HEK293 (cell line): Measurements from ENCODE around the gene GALNTL6.

Source experiments
- CTCF ChIA-PET: fragments of 350-600 bp; formaldehyde crosslinking; extraction: SDS; loops from one replicate; lab custom pipeline; 2021; ENCODE audit warnings: antibody characterized with exemption; lab: Yijun Ruan, JAX
- POLR2A ChIA-PET: fragments of 300-600 bp; formaldehyde crosslinking; extraction: SDS; loops from one replicate; lab custom pipeline; 2020; ENCODE audit warnings: antibody characterized with exemption, inconsistent platforms; lab: Yijun Ruan, JAX
- H3K27ac ChIP-seq: fragments of 200-500 bp; sonication (Bioruptor generic); 2 replicates; pipeline ENCODE4 v1.5.1; 2014; ENCODE audit warnings: low read depth, low read length, control low read depth, inconsistent platforms; ENCODE audit errors: extremely low read depth
- H3K36me3 ChIP-seq, 2 experiments: fragments of 200-500 bp in 1 of 2; sonication (Bioruptor generic) in 1 of 2; 1 replicate in 1 of 2; 2 replicates in 1 of 2; pipeline ENCODE4 v1.5.1; 2014 to 2017; ENCODE audit warnings: inconsistent platforms in 2 of 2, low read length in 2 of 2; ENCODE audit not compliant: control insufficient read depth in 2 of 2, insufficient read depth in 1 of 2
- H3K4me1 ChIP-seq: fragments of 200-500 bp; sonication (Bioruptor generic); 2 replicates; pipeline ENCODE4 v1.5.1; 2014; ENCODE audit warnings: mild to moderate bottlenecking, low read length, inconsistent platforms; ENCODE audit not compliant: control insufficient read depth, insufficient read depth
- H3K4me3 ChIP-seq: 2 replicates; pipeline ENCODE4 v1.5.1; 2011; ENCODE audit warnings: low read depth, mild to moderate bottlenecking, control low read depth, low read length, moderate library complexity
- H3K9me3 ChIP-seq: fragments of 200-500 bp; sonication (Bioruptor generic); 2 replicates; pipeline ENCODE4 v1.5.1; 2014; ENCODE audit warnings: low read depth, low read length, inconsistent platforms; ENCODE audit not compliant: control insufficient read depth, insufficient read depth
- BCL11A ChIP-seq: fragments of 450-650 bp; formaldehyde crosslinking; IDR thresholded peaks from 2 replicates; pipeline ENCODE4 v1.5.1; 2016; ENCODE audit warnings: low read depth, missing biosample characterization, missing genetic modification characterization
- BCL6B ChIP-seq: fragments of 450-650 bp; formaldehyde crosslinking; IDR thresholded peaks from 2 replicates; pipeline ENCODE4 v1.5.1; 2017; ENCODE audit warnings: missing biosample characterization, missing genetic modification characterization
- GFI1B ChIP-seq: fragments of 450-650 bp; formaldehyde crosslinking; IDR thresholded peaks from 2 replicates; pipeline ENCODE4 v1.5.1; 2016; ENCODE audit warnings: missing biosample characterization, missing genetic modification characterization
- HOXD13 ChIP-seq: sonication (generic); formaldehyde crosslinking; IDR thresholded peaks from 2 replicates; pipeline ENCODE4 v1.8.0; 2022; ENCODE audit warnings: missing genetic modification reagents, borderline replicate concordance
- PRDM6 ChIP-seq: fragments of 450-650 bp; formaldehyde crosslinking; IDR thresholded peaks from 2 replicates; pipeline ENCODE4 v1.5.1; 2017; ENCODE audit warnings: missing biosample characterization, missing genetic modification characterization
- SCRT1 ChIP-seq: fragments of 450-650 bp; formaldehyde crosslinking; IDR thresholded peaks from 2 replicates; pipeline ENCODE4 v1.5.1; 2016; ENCODE audit warnings: missing biosample characterization, missing genetic modification characterization, borderline replicate concordance
- ZNF157 ChIP-seq: fragments of 450-650 bp; formaldehyde crosslinking; IDR thresholded peaks from 2 replicates; pipeline ENCODE4 v1.5.1; 2016; ENCODE audit warnings: missing biosample characterization, missing genetic modification characterization
- ZNF16 ChIP-seq: fragments of 450-650 bp; formaldehyde crosslinking; IDR thresholded peaks from 2 replicates; pipeline ENCODE4 v1.5.1; 2016; ENCODE audit warnings: low read depth, missing biosample characterization, missing genetic modification characterization
- ZNF221 ChIP-seq: fragments of 450-650 bp; formaldehyde crosslinking; IDR thresholded peaks from 2 replicates; pipeline ENCODE4 v1.5.1; 2017; ENCODE audit warnings: missing biosample characterization, missing genetic modification characterization, borderline replicate concordance
- ZNF239 ChIP-seq: fragments of 450-650 bp; formaldehyde crosslinking; IDR thresholded peaks from 2 replicates; pipeline ENCODE4 v1.5.1; 2016; ENCODE audit warnings: missing biosample characterization, missing genetic modification characterization
- ZNF248 ChIP-seq: fragments of 450-650 bp; formaldehyde crosslinking; IDR thresholded peaks from 2 replicates; pipeline ENCODE4 v1.5.1; 2017; ENCODE audit warnings: missing biosample characterization, missing genetic modification characterization
- ZNF280C ChIP-seq: fragments of 450-650 bp; formaldehyde crosslinking; IDR thresholded peaks from 2 replicates; pipeline ENCODE4 v1.5.1; 2016; ENCODE audit warnings: missing biosample characterization, missing genetic modification characterization
- ZNF37A ChIP-seq: fragments of 450-650 bp; IDR thresholded peaks from 2 replicates; pipeline ENCODE4 v1.5.1; 2018; ENCODE audit warnings: missing biosample characterization, missing genetic modification characterization
- ZNF433 ChIP-seq: fragments of 450-650 bp; formaldehyde crosslinking; IDR thresholded peaks from 2 replicates; pipeline ENCODE4 v1.5.1; 2016; ENCODE audit warnings: missing biosample characterization, missing genetic modification characterization, low read depth
- ZNF501 ChIP-seq: fragments of 450-650 bp; formaldehyde crosslinking; IDR thresholded peaks from 2 replicates; pipeline ENCODE4 v1.5.1; 2016; ENCODE audit warnings: missing biosample characterization, missing genetic modification characterization
- ZNF513 ChIP-seq: fragments of 450-650 bp; IDR thresholded peaks from 2 replicates; pipeline ENCODE4 v1.5.1; 2018; ENCODE audit warnings: missing biosample characterization, missing genetic modification characterization
- ZNF548 ChIP-seq: fragments of 450-650 bp; formaldehyde crosslinking; IDR thresholded peaks from 2 replicates; pipeline ENCODE4 v1.5.1; 2016; ENCODE audit warnings: missing biosample characterization, missing genetic modification characterization
- ZNF555 ChIP-seq: fragments of 450-650 bp; formaldehyde crosslinking; conservative IDR thresholded peaks from 2 replicates; pipeline ENCODE4 v1.5.1; 2017; ENCODE audit warnings: missing biosample characterization, mild to moderate bottlenecking, missing genetic modification characterization, inconsistent platforms
- ZNF558 ChIP-seq: fragments of 450-650 bp; formaldehyde crosslinking; IDR thresholded peaks from 2 replicates; pipeline ENCODE4 v1.5.1; 2016; ENCODE audit warnings: missing biosample characterization, missing genetic modification characterization
- ZNF596 ChIP-seq: fragments of 450-650 bp; IDR thresholded peaks from 2 replicates; pipeline ENCODE4 v1.5.0; 2018; ENCODE audit warnings: missing biosample characterization, mild to moderate bottlenecking, missing genetic modification characterization, moderate library complexity
- ZNF654 ChIP-seq: fragments of 450-650 bp; formaldehyde crosslinking; IDR thresholded peaks from 2 replicates; pipeline ENCODE4 v1.5.1; 2016; ENCODE audit warnings: low read depth, missing biosample characterization, missing genetic modification characterization
- ZNF747 ChIP-seq: fragments of 450-650 bp; formaldehyde crosslinking; IDR thresholded peaks from 2 replicates; pipeline ENCODE4 v1.5.1; 2016; ENCODE audit warnings: missing biosample characterization, missing genetic modification characterization
- ZNF768 ChIP-seq: fragments of 450-650 bp; formaldehyde crosslinking; IDR thresholded peaks from 2 replicates; pipeline ENCODE4 v1.5.1; 2018; ENCODE audit warnings: missing biosample characterization, mild to moderate bottlenecking, missing genetic modification characterization
- TF ChIP-seq, protein P1 (sequence below): fragments of 450-650 bp; formaldehyde crosslinking; IDR thresholded peaks from 2 replicates; pipeline ENCODE4 v1.5.1; 2016; ENCODE audit warnings: missing biosample characterization, missing genetic modification characterization
- TF ChIP-seq, protein P2 (sequence below): fragments of 450-650 bp; formaldehyde crosslinking; IDR thresholded peaks from 2 replicates; pipeline ENCODE4 v1.5.1; 2017; ENCODE audit warnings: missing biosample characterization, mild to moderate bottlenecking, missing genetic modification characterization, moderate library complexity

Gene GALNTL6

DNA sequence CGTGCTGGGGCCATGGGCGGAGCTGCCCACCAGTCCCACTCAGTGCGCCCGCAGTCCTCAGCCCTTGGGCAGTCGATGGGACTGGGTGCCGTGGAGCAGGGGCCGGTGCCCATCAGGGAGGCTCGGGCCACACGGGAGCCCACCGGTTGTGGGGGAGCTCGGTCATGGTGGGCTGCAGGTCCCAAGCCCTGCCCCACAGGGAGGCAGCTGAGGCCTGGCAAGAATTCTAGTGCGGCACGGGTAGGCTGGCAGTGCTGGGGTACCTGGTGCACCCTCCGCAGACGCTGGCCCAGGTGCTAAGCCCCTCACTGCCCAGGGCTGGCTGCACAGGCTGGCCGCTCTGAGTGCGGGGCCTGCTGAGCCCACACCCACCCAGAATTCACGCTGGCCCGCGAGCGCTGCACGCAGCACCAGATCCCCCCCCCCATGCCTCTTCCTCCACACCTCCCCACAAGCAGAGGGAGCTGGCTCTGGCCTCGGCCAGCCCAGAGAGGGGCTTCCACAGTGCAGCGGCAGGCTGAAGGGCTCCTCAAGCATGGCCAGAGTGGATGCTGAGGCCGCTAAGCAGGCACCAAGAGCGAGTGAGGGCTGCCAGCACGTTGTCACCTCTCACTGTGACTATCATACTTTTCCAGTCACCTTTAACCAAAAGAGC is 564.4 kb downstream of the GALNTL6 start:
- Histone ChIP-seq H3K4me3 (no peak overlapping the region), H3K9me3 (no peaks in the 10 kb centered on the region), H3K27ac (no peak overlapping the region), H3K36me3 (no peaks in the 10 kb centered on the region), H3K4me1 (no peaks in the 10 kb centered on the region)
- TF ChIP-seq ZNF433 (no peak), ZNF548 (tag by site-specific recombination) (no peak), BCL11A (tag by site-specific recombination) (no peak), ZNF16 (no peak), HOXD13 (CRISPR knock-in tag) (no peak), SCRT1 (tag by site-specific recombination) (no peak), ZNF221 (tag by site-specific recombination) (no peak)
- TF ChIP-seq, protein P1, sequence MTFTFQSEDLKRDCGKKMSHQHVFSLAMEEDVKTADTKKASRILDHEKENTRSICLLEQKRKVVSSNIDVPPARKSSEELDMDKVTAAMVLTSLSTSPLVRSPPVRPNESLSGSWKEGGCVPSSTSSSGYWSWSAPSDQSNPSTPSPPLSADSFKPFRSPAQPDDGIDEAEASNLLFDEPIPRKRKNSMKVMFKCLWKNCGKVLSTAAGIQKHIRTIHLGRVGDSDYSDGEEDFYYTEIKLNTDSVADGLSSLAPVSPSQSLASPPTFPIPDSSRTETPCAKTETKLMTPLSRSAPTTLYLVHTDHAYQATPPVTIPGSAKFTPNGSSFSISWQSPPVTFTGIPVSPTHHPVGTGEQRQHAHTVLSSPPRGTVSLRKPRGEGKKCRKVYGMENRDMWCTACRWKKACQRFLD (tag by site-specific recombination): no peak
- POLR2A ChIA-PET: no interaction called here
- CTCF ChIA-PET: no interaction called here

GRCh38 chr4:172379834-172380233 is 566.6 kb downstream of the GALNTL6 start:
- Histone ChIP-seq H3K9me3 (no peaks in the 10 kb centered on the region), H3K4me1 (no peaks in the 10 kb centered on the region), H3K27ac (no peak overlapping the region), H3K4me3 (no peak overlapping the region), H3K36me3 (no peaks in the 10 kb centered on the region)
- POLR2A ChIA-PET: no interaction called here
- CTCF ChIA-PET: no interaction called here
- no peak for TF ChIP-seq ZNF513 (tag by site-specific recombination)
- TF ChIP-seq ZNF239 (tag by site-specific recombination): no peak
- TF ChIP-seq ZNF280C (tag by site-specific recombination): no peak
- no peak for TF ChIP-seq ZNF654 (tag by site-specific recombination)
- no peak for TF ChIP-seq ZNF248 (tag by site-specific recombination)
- TF ChIP-seq ZNF157 (tag by site-specific recombination): no peak
- TF ChIP-seq ZNF747 (tag by site-specific recombination): no peak
- TF ChIP-seq PRDM6 (tag by site-specific recombination): no peak
- TF ChIP-seq ZNF555 (tag by site-specific recombination): no peak
- TF ChIP-seq ZNF501 (tag by site-specific recombination): no peak
- no peak for TF ChIP-seq ZNF596
- TF ChIP-seq BCL6B: no peak
- no peak for TF ChIP-seq GFI1B (tag by site-specific recombination)
- TF ChIP-seq ZNF37A (tag by site-specific recombination): no peak
- TF ChIP-seq ZNF558: no peak
- TF ChIP-seq, protein P2, sequence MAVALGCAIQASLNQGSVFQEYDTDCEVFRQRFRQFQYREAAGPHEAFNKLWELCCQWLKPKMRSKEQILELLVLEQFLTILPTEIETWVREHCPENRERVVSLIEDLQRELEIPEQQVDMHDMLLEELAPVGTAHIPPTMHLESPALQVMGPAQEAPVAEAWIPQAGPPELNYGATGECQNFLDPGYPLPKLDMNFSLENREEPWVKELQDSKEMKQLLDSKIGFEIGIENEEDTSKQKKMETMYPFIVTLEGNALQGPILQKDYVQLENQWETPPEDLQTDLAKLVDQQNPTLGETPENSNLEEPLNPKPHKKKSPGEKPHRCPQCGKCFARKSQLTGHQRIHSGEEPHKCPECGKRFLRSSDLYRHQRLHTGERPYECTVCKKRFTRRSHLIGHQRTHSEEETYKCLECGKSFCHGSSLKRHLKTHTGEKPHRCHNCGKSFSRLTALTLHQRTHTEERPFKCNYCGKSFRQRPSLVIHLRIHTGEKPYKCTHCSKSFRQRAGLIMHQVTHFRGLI (tag by site-specific recombination): no peak
- no peak for TF ChIP-seq ZNF768 (tag by site-specific recombination)
